Measurements from ENCODE around the gene THRSP. TPM values are rescaled to one million over a fixed set of nuclear protein-coding genes. Genes with fewer than 3 reads are reported as not detected.
A peak's percentile ranks its signal among the peaks of the same experiment; 100 is the strongest.
"Not testable (repeated sequence)": the region's sequence is repeated elsewhere in the genome, so short reads cannot be mapped to it uniquely, and the experiment has no call there.

THRSP gene
- total and polyA plus RNA-seq, 3 experiments from 2014 or later: not detected

GRCh38 chr11:78074756-78075155 lies 11.1 kb downstream of the THRSP start:
- POLR2A ChIA-PET: no interaction called here
- Histone ChIP-seq H3K4me3 (ENCODE audit: low read length) (no peak overlapping the region), H3K27ac (ENCODE audit: low read depth, low read length) (no peak overlapping the region), H3K4me1 (ENCODE audit: insufficient read depth, low read length) (peaks cover 37% of the 10 kb centered on the region), H3K27me3 (ENCODE audit: insufficient read depth, low read length, poor library complexity, severe bottlenecking) (no peaks in the 10 kb centered on the region), H3K9me3 (ENCODE audit: low read length) (no peaks in the 10 kb centered on the region), H3K36me3 (ENCODE audit: insufficient read depth, low read length) (peaks cover 6% of the 10 kb centered on the region)
- peaks cover 0 to 2% of the 10 kb centered on the region in 2 donors for H3K27me3 Mint-ChIP-seq
- DNase-seq: no peak
- peak overlapping the region in 2 of 7 donors; percentile 2 to 23 for H3K4me3 Mint-ChIP-seq
- H3K9me3 Mint-ChIP-seq: no peaks in the 10 kb centered on the region
- H3K27ac Mint-ChIP-seq: peak overlapping the region in 5 of 8 donors; percentile 3 to 87 (median 47)
- CTCF ChIA-PET: no interaction called here
- H3K4me1 Mint-ChIP-seq: peaks cover 37 to 68% (median 60%) of the 10 kb centered on the region in 3 donors
- H3K36me3 Mint-ChIP-seq: peaks cover 0 to 51% (median 7%) of the 10 kb centered on the region in 3 donors

GRCh38 chr11:78076733-78077403 lies 13.2 kb downstream of the THRSP start:
- Histone ChIP-seq H3K27ac (ENCODE audit: low read depth, low read length) (no peak overlapping the region), H3K9me3 (ENCODE audit: low read length) (no peaks in the 10 kb centered on the region), H3K4me3 (ENCODE audit: low read length) (no peak overlapping the region), H3K4me1 (ENCODE audit: insufficient read depth, low read length) (peaks cover 48% of the 10 kb centered on the region), H3K27me3 (ENCODE audit: insufficient read depth, low read length, poor library complexity, severe bottlenecking) (no peaks in the 10 kb centered on the region), H3K36me3 (ENCODE audit: insufficient read depth, low read length) (no peaks in the 10 kb centered on the region)
- H3K27me3 Mint-ChIP-seq: peaks cover 0 to 2% of the 10 kb centered on the region in 2 donors
- DNase-seq: no peak
- peak overlapping the region; percentile 0 to 43 (median 26) for H3K27ac Mint-ChIP-seq
- H3K36me3 Mint-ChIP-seq: peaks cover 0 to 35% (median 5%) of the 10 kb centered on the region in 3 donors
- H3K4me3 Mint-ChIP-seq: peak overlapping the region; percentile 4 to 67 (median 21)
- no peaks in the 10 kb centered on the region for H3K9me3 Mint-ChIP-seq
- ChIA-PET POLR2A (no interaction called here), CTCF (no interaction called here)
- peaks cover 52 to 80% (median 77%) of the 10 kb centered on the region in 3 donors for H3K4me1 Mint-ChIP-seq

GRCh38 chr11:78077592-78077991 lies 13.9 kb downstream of the THRSP start:
- Mint-ChIP-seq H3K36me3 (peaks cover 0 to 31% (median 3%) of the 10 kb centered on the region in 3 donors), H3K4me3 (peak overlapping the region in 6 of 7 donors; percentile 95 to 98 (median 96)), H3K4me1 (peaks cover 54 to 82% (median 79%) of the 10 kb centered on the region in 3 donors), H3K27ac (peak overlapping the region in 7 of 8 donors; percentile 30 to 95 (median 87))
- CTCF ChIA-PET: interaction anchor here (0.9 to 1.2 kb wide), 2 partner anchors 78 to 112 kb away, joined by 3 to 4 read pairs; no protein-coding TSS in a partner anchor
- H3K9me3 ChIP-seq (ENCODE audit: low read length); H3K36me3 ChIP-seq (ENCODE audit: insufficient read depth, low read length); H3K27me3 Mint-ChIP-seq; H3K9me3 Mint-ChIP-seq; POLR2A ChIA-PET; H3K27me3 ChIP-seq (ENCODE audit: insufficient read depth, low read length, poor library complexity, severe bottlenecking); DNase-seq: not testable (repeated sequence)
- Histone ChIP-seq H3K27ac (ENCODE audit: low read depth, low read length) (peak overlapping the region; percentile 28), H3K4me1 (ENCODE audit: insufficient read depth, low read length) (peaks cover 48% of the 10 kb centered on the region), H3K4me3 (ENCODE audit: low read length) (peak overlapping the region; percentile 82)

- Histone ChIP-seq H3K9me3 (ENCODE audit: low read length) (no peaks in the 10 kb centered on the region), H3K27me3 (ENCODE audit: insufficient read depth, low read length, poor library complexity, severe bottlenecking) (no peaks in the 10 kb centered on the region), H3K4me3 (ENCODE audit: low read length) (peak overlapping the region; percentile 82), H3K36me3 (ENCODE audit: insufficient read depth, low read length) (no peaks in the 10 kb centered on the region), H3K4me1 (ENCODE audit: insufficient read depth, low read length) (peaks cover 48% of the 10 kb centered on the region), H3K27ac (ENCODE audit: low read depth, low read length) (peak overlapping the region; percentile 83)
- Mint-ChIP-seq H3K36me3 (peaks cover 0 to 27% (median 3%) of the 10 kb centered on the region in 3 donors), H3K9me3 (no peaks in the 10 kb centered on the region), H3K4me1 (peaks cover 53 to 78% (median 74%) of the 10 kb centered on the region in 3 donors), H3K27me3 (peaks cover 0 to 2% of the 10 kb centered on the region in 2 donors), H3K4me3 (peak overlapping the region in 6 of 7 donors; percentile 95 to 98 (median 96)), H3K27ac (peak overlapping the region; percentile 52 to 97 (median 93))
- no peak for DNase-seq
- ChIA-PET POLR2A (no interaction called here), CTCF (interaction anchor here (0.8 to 1.3 kb wide), 5 partner anchors 31 to 111 kb away, joined by 3 to 4 read pairs (median 3); partner anchors contain the start of gene ALG8)
These were observed 14.8 kb downstream of the THRSP start for GRCh38 chr11:78078218-78079167.

- peaks cover 0 to 25% (median 3%) of the 10 kb centered on the region in 3 donors for H3K36me3 Mint-ChIP-seq
- ChIA-PET CTCF (interaction anchor here (0.8 to 1.3 kb wide), 3 partner anchors 32 to 60 kb away, joined by 3 to 4 read pairs (median 3); partner anchors contain the start of gene ALG8), POLR2A (interaction anchor here (0.6 to 1.4 kb wide), 2 partner anchors 85 to 339 kb away, joined by 4 read pairs; partner anchors contain the start of genes GAB2 and INTS4)
- H3K9me3 Mint-ChIP-seq: no peaks in the 10 kb centered on the region
- H3K4me3 Mint-ChIP-seq: peak within 1 kb of the TSS in 6 of 7 donors; percentile 95 to 98 (median 96)
- peaks cover 52 to 73% (median 66%) of the 10 kb centered on the region in 3 donors for H3K4me1 Mint-ChIP-seq
- peak within 1 kb of the TSS; percentile 82 for H3K4me3 ChIP-seq (ENCODE audit: low read length)
- H3K9me3 ChIP-seq (ENCODE audit: low read length): no peaks in the 10 kb centered on the region
- peak; percentile 33 to 68 (median 52) for DNase-seq
- H3K36me3 ChIP-seq (ENCODE audit: insufficient read depth, low read length): no peaks in the 10 kb centered on the region
- H3K27me3 ChIP-seq (ENCODE audit: insufficient read depth, low read length, poor library complexity, severe bottlenecking): no peaks in the 10 kb centered on the region
- H3K27me3 Mint-ChIP-seq: no peaks in the 10 kb centered on the region
- H3K27ac Mint-ChIP-seq: peak within 1 kb of the TSS; percentile 82 to 97 (median 94)
- H3K4me1 ChIP-seq (ENCODE audit: insufficient read depth, low read length): peaks cover 48% of the 10 kb centered on the region
- H3K27ac ChIP-seq (ENCODE audit: low read depth, low read length): peak within 1 kb of the TSS; percentile 83
These were observed 15.8 kb downstream of the THRSP start, which contains the start of gene NDUFC2 for GRCh38 chr11:78079232-78080083. Gene NDUFC2 (minus strand): TSS chr11:78079862. CDS start chr11:78079744, 118 bp downstream.

GRCh38 chr11:78080084-78080817 lies 16.6 kb downstream of the THRSP start:
- no peak for DNase-seq
- CTCF ChIA-PET: no interaction called here
- peak overlapping the region; percentile 82 for H3K4me3 ChIP-seq (ENCODE audit: low read length)
- Mint-ChIP-seq H3K4me3 (peak overlapping the region in 6 of 7 donors; percentile 95 to 98 (median 96)), H3K27ac (peak overlapping the region; percentile 31 to 95 (median 93)), H3K36me3 (peaks cover 0 to 20% (median 3%) of the 10 kb centered on the region in 3 donors), H3K4me1 (peaks cover 46 to 66% (median 58%) of the 10 kb centered on the region in 3 donors), H3K9me3 (no peaks in the 10 kb centered on the region), H3K27me3 (no peaks in the 10 kb centered on the region)
- no peaks in the 10 kb centered on the region for H3K27me3 ChIP-seq (ENCODE audit: insufficient read depth, low read length, poor library complexity, severe bottlenecking)
- POLR2A ChIA-PET: interaction anchor here (1.4 kb wide), 1 partner anchor 338 kb away, joined by 4 read pairs; the partner anchor contains the start of gene GAB2
- no peaks in the 10 kb centered on the region for H3K36me3 ChIP-seq (ENCODE audit: insufficient read depth, low read length)
- peak overlapping the region; percentile 83 for H3K27ac ChIP-seq (ENCODE audit: low read depth, low read length)
- H3K9me3 ChIP-seq (ENCODE audit: low read length): no peaks in the 10 kb centered on the region
- peaks cover 48% of the 10 kb centered on the region for H3K4me1 ChIP-seq (ENCODE audit: insufficient read depth, low read length)

All from CD8-positive, alpha-beta memory T cell (primary cell).